8988T (cell line): Measurements from ENCODE around the gene DNPH1.
A peak's percentile ranks its signal among the peaks of the same experiment; 100 is the strongest.

ENCODE experiments used
- DNase-seq: peaks from one replicate; pipeline ENCODE4 v3.0.0; 2011

The DNPH1 gene

DNA sequence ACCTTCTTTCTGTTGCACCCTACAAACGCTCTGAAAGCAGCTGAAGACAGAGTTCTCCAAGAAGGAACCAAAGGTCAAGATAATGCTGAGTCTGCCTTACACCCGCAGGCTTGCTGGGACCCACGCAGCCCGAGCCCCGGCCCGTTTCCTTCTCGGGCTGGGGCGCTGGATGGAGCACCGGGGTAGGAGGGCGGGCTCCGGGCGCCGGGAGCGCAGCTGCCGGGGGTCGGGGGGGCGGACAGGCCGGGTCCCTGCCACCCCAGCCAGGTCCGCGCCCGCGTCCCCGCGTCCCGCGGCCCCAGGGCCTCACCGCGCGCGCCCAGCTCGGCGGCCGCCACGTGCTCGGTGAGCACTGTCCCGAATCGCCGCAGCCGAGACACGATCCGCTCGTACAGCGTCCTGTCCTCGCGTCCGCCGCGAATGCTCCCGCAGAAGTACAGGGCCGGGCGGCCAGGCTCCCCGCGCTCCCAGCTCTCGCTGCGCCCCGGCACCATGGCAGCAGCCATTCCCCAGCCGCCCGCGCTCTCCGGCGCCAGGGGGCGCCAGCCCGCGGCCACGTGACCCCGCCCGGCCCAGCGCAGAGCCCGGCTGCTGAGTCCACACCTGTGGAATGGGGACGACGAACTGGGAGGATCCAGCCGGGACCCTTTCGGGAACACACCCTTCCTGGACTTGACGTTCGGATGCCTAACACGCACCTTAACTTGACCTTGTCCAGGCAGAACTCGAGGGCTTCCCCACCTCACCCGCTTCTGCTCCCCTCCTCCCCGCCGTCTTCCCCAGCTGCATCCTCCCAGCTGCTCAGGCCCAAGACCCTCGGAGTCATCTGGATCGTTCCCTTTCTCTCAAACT lies at the start of gene DNPH1:
Gene DNPH1, minus strand, starts transcription at position 531 of the 852 bp plus-strand sequence. Its CDS starts 25 bp downstream, at position 506.
- DNase-seq = peak; percentile 77

GRCh38 chr6:43278524-43279078 lies 49.3 kb upstream of the DNPH1 start:
- no peak for DNase-seq

- no peak for DNase-seq
These were observed 48.6 kb upstream of the DNPH1 start for GRCh38 chr6:43277643-43278523.

GRCh38 chr6:43277306-43277642 lies 48.0 kb upstream of the DNPH1 start:
- no peak for DNase-seq

DNA sequence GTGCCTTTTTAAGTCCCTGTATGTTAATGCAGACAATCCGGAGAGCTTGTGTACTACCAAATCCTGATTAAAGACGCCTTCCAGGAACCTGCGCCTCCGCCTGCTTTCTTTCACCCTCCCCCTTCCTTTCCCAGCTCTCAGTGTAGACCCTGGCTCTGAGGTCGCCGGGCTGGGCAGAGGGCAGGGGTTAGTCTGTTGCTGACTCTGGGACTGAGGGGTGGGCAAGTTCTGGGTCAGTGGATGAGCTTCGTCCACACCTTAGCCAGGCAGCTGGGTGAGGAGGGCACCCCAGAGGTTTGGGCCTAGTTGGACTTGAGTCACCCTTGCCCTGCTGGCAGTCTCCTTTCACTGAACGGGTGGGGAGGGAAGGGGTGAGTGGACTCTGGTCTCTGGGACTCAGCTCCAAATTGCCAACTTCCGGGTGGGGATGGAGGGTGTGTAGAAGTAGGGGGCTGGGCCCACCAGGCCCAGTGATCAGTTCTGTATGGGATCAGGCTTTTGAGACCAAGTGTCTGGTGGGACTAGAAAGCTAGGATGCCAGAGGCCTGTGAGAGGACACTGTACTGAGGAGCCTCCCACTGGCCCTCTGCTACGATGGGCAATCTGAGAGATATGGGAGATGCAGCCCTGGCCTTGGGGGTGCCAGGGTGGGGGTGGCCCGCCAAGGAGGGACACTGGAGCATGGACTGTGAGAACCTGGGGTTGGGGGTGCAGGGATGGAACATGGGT lies 47.5 kb upstream of the DNPH1 start:
- DNase-seq = no peak

DNA sequence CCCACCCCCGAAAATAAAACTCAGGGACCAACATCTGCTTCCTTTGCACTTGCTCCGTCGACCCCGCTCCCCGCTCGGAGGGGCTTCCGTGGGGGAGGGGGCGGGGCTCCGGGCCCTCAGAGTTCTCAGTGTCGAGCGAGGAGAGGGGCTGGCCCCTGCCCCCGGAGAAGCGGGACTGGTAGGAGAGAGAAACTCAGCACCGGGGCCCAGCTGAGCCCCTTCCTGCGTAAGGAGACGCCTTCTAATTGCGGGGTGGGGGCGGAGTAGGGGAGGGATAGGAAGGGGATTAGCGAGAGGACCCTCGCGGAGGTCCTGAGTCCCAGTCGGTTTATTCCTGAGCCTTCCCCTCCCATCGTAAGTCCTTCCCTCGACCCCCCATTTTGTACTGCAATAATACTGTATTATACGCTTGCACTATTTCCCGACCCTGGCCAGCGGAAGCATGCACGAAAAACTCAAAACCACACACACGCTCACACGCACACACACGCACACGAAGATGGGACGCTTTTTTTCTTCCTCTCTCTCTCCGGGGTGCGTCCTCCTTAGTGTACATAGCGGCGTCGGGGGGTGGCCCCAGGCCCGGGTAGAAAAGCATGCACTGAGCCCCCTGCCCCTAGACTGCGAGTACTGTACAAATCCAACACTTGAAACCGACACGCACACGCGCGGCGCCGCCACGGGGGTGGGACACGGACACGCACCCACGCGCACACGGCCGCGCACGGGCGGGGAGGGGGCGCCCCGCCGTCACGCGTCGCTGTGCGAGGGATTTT lies 46.7 kb upstream of the DNPH1 start:
- DNase-seq = no peak

DNA sequence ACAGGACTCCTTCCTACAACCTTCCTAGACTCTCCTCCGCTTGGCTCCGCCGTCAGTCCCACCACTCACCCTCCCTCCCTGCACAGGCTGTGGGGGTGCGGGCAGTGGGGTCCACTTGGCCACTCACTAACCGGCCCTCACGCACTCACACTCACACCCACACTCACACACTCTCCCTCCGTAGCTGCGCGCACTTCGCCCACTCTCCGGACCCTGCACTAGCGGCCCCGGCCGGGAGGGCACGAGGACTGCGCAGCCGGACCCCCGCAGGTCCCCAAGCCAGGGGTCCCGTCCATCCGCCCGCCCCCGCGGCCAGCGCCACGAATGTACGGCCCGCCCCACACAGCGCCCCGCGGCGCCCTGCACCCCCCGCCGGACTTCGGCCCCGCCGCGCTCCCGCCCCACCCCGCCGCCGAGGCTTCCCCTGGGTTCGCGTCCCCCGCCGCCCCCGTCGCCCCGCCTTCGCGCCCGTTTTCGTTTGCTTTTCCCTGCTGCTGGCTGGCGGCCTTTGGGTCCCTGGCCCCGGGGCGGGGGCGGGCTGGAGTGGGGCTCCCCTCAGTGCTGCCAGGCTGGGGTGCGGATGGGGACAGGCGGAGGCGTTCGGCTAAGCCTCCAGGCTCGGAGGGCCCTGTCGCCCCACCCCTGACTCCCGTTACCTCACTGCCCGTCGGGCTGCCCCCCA lies 45.8 kb upstream of the DNPH1 start:
- DNase-seq = peak; percentile 72

DNA sequence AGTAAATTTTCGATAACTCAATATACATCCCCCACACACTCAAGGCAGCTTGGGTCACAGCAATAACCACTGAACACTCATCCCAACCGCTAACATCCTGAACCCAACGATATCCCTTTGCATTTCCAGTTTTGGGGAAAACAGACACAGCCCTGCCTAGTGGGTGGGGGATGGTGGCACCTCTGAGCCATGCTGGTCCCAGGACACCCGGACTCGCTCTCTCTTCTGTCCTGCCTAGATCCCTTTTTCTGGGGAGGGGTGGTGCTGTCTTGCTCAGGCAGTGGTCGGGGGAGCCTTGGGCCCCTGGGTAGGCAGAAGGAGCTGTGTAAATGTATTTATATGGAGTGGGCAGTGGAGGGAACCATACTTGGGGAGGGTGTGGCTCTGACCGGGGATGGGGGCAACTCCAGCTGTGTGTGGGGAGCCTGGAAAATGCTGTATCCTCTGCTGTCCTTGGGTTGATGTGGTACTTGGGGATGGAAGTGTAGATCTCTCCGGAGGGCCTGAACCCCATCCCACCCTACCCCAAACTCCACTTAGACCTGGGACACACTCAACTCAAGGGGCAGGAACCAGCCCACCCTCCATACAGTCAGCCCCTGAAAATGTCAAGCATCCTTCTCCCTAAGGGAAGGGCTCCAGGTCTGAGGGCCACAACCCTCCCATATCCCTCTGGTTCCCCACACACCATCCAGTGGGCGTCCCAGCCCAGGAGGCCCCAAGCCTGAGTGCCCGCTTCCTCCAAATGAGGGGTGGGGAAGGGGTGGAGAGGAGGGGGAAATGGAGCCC lies 45.0 kb upstream of the DNPH1 start:
- no peak for DNase-seq

- no peak for DNase-seq
These were observed 44.4 kb upstream of the DNPH1 start for GRCh38 chr6:43273707-43274106.

DNA sequence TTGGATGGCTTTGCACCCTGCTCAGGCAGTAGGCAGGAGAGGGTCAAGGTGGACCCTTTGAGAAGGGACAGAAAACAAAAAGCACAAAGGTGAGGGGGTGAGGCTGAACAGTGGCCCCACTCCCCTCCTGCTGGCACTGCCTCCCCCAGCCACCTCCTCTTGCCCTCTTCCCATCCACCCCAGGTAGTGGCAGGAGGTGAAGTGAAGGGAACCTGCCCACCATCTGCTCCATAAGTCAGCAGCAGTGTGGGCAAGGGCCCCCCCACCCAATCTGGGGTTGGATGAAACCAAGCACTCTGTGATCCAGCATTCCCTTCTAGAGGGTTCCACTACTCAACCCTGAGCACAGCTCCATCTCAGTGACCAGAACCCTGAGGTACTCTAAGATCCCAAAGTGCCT lies 42.7 kb upstream of the DNPH1 start:
- no peak for DNase-seq

DNA sequence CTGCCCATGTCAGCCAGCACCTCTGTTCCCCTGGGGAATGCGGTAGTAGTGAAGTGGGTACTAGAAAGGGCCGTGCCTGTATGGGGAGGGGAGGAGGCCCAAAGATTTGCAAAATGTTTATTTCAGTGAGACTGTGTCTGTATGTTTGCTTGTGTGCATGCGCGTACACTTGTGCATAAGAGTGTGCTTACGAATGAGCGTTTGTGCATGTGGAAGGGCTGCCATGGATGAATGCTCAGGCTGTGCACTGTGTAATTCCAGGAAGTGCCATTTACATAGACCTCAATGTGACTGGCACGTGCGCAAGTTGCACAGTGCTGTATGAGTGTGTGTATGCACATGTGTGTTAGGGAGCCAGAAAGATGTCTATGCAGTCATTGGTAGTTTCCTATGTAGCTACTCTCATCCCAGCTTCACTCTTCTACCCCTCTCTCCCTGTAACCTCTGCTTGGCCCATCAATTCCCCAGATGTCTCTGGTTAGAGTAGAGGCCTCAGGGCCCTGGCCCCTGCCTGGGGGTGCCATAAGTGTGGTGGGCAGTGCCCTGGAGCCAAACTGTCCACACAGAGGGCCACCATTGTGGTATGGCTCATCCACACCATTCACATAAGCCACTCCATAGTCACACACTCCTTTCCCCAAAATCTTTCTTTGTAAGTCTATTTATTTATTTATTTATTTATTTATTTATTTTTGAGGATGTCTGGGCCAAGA lies 42.0 kb upstream of the DNPH1 start:
- DNase-seq = no peak

DNA sequence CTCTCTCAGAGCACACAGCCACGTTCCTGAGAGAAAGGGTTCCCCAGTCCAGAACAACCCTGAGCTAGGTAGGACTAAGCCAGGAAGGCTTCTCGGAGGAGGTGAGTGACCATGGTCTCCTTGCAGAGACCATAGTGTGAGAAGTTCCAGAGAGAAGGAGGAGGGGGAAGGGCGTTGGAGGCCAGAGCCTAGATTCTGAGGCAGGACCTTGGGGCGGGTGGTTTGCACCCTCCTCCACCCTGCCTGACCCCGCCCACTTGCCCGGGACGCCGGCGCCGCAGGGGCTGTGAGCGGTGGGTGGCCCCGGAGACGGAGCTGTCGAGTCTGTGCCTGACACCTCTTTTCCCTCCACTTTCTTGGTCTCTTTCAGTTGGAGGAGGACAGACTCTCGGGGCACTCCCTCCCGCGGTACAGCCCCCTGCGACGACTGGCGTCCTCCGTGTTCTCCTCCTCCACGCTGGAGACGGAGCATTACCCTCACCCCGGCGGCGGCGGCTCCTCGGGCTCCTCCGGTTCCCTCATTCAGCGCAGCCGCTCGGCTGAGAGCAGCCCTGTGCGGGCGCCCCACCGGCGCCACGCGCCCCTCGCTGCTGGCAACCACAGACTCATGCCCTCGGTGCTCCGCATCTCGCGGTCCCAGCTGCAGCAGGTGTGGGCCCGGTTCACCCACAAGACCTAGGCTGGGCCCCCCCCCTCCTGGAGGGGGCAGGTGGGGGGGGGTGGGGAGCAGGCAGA lies 40.2 kb upstream of the DNPH1 start:
- no peak for DNase-seq

DNA sequence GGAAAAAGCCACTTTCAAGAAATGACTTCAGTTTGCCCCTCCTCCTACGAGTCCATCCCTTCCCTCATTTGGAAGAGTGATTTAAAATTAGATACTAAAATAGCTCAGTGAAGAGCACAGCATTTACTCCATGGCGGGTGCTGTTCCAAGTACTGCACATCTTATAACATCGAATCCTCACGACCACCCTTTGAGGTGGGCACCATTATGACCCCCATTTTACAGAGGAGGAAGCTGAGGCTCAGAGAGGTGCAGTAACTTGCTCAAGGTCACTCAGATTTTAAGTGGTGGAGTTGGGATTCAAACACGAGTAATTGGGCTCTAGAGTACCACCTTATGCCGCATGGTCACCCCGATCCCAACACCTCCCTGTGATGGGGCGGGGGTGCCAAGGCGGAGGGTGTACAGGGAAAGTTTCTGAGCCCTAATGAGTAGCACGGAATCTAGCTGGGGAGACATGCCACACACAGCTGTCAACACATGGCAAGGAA lies 39.5 kb upstream of the DNPH1 start:
- DNase-seq = no peak

DNA sequence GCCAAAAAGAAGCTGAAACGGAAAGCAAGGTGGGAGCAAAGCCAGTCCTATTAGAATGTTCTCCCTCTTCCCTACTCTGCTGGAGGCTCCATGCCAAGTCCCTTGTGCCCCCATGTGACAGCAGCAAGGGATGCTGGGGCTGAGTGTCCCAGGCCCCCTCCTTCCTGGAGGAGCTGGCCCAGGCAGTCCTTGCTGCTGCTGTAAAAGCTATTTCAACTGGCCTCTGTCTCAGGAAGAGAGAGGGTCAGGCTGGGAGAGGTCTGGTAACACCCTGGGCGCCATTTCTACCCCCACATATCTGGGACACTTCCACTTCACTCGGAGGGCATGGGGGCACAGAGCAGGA lies 39.0 kb upstream of the DNPH1 start:
- DNase-seq = no peak

- DNase-seq = no peak
These were observed 38.5 kb upstream of the DNPH1 start for GRCh38 chr6:43267619-43268354.

DNA sequence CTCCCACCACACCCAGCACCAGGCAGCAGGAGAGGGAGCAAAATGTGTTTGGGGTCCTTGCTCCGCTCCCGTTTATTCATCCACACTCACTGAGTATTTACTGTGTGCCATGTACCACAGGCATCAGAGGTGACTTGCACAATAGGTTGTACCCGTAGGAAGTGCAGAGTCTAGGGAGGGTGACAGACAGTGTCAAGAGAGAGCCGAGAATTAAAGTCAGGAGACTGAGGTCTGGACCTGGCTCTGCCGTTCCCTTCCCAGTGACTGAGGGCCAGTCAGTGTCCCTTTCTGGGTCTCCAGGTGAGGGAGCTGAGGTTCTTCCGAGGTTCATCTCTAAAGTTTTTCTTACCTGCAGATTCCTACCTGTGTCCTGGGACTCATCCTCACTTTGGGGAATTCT lies 36.3 kb upstream of the DNPH1 start:
- DNase-seq = no peak

DNA sequence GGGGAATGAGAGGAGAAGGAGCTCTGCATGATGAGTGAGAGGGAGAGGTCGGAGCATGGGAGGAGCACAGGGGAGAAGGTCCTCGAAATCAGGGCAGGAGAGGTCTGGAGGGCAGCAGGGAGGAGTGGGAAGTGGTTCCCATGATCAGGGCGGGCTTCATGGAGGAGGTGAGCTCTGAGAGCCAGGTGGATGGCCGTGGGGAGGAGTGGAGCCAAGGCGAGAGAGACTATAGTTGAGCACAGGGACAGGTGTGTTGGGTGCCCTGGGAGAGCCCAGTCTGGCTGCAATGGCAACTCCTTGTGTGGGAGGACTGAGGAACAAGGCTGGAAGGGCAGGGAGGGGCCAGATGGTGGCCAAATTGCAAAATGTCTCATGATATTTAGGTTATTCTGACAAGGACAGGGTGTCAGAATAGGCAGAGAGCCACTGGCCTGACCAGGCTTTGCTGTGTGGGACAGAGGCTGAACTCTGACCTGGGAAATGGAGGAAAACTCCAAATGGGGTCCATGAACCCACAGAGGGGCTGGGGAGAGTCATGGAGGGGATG lies 35.4 kb upstream of the DNPH1 start:
- no peak for DNase-seq
